GM23338 (cell line): Measurements from ENCODE around the gene MYH14. TPM values are rescaled to one million over a fixed set of nuclear protein-coding genes. Genes with fewer than 3 reads are reported as not detected.

Experiments used
- ATAC-seq: fragments of 200-7000 bp; cut with Tn5 transposase; 3 replicates; pipeline ENCODE4 v1.9.1; 2020
- DNase-seq: peaks from one replicate; pipeline ENCODE4 v3.0.0-alpha.2; 2015; ENCODE audit warnings: low spot score
- H2AFZ ChIP-seq: fragments of 200-600 bp; sonication (generic); 2 replicates; pipeline ENCODE4 v1.8.0; 2016; ENCODE audit warnings: antibody characterized with exemption, mild to moderate bottlenecking, moderate library complexity
- H3F3A ChIP-seq: fragments of 200-600 bp; sonication (generic); replicated peaks from 2 replicates; pipeline ENCODE4 v1.8.0; 2017; ENCODE audit warnings: antibody characterized with exemption, mixed run types, low read depth
- H3K27ac ChIP-seq: fragments of 200-600 bp; sonication (generic); 2 replicates; pipeline ENCODE4 v1.6.1; 2016; ENCODE audit warnings: low read depth
- H3K27me3 ChIP-seq: fragments of 200-600 bp; sonication (generic); 2 replicates; pipeline ENCODE4 v1.8.0; 2016; ENCODE audit warnings: mild to moderate bottlenecking, mixed run types, moderate library complexity; ENCODE audit not compliant: insufficient read depth
- H3K36me3 ChIP-seq: fragments of 200-600 bp; sonication (generic); 2 replicates; pipeline ENCODE4 v1.8.0; 2016; ENCODE audit warnings: mild to moderate bottlenecking; ENCODE audit not compliant: insufficient read depth
- H3K4me1 ChIP-seq: fragments of 200-600 bp; sonication (generic); 2 replicates; pipeline ENCODE4 v1.8.0; 2016; ENCODE audit warnings: mild to moderate bottlenecking, moderate library complexity; ENCODE audit not compliant: insufficient read depth
- H3K4me2 ChIP-seq: fragments of 200-600 bp; sonication (generic); 2 replicates; pipeline ENCODE4 v1.7.1; 2017; ENCODE audit warnings: mixed run types
- H3K4me3 ChIP-seq: fragments of 200-600 bp; sonication (generic); 2 replicates; pipeline ENCODE4 v1.6.1; 2016; ENCODE audit warnings: mixed run types
- H3K79me2 ChIP-seq: fragments of 200-600 bp; sonication (generic); replicated peaks from 2 replicates; pipeline ENCODE4 v1.8.0; 2017; ENCODE audit warnings: mild to moderate bottlenecking; ENCODE audit not compliant: insufficient read depth
- H3K9me2 ChIP-seq: fragments of 200-600 bp; sonication (generic); 2 replicates; pipeline ENCODE4 v1.8.0; 2017; ENCODE audit not compliant: insufficient read depth
- H4K20me1 ChIP-seq: fragments of 200-600 bp; sonication (generic); replicated peaks from 2 replicates; pipeline ENCODE4 v1.8.0; 2017; ENCODE audit warnings: mild to moderate bottlenecking; ENCODE audit not compliant: insufficient read depth
- H3K27ac Mint-ChIP-seq: 2 replicates; pipeline ENCODE4 v1.8.0; 2020; ENCODE audit warnings: inconsistent platforms, mild to moderate bottlenecking, moderate library complexity, mixed read lengths
- H3K27me3 Mint-ChIP-seq: 3 replicates; pipeline ENCODE4 v1.8.0; 2022; ENCODE audit warnings: low read depth, mild to moderate bottlenecking, moderate library complexity, mixed read lengths, inconsistent platforms; ENCODE audit not compliant: insufficient read depth, poor library complexity
- H3K36me3 Mint-ChIP-seq: 3 replicates; pipeline ENCODE4 v1.8.0; 2021; ENCODE audit warnings: low read depth, mild to moderate bottlenecking, inconsistent platforms, moderate library complexity, mixed read lengths
- H3K4me1 Mint-ChIP-seq: 3 replicates; pipeline ENCODE4 v1.8.0; 2020; ENCODE audit warnings: mild to moderate bottlenecking, inconsistent platforms, mixed read lengths
- H3K4me3 Mint-ChIP-seq: 3 replicates; pipeline ENCODE4 v1.8.0; 2021; ENCODE audit warnings: moderate library complexity, mild to moderate bottlenecking, inconsistent platforms, mixed read lengths
- H3K9me3 Mint-ChIP-seq: 3 replicates; pipeline ENCODE4 v1.8.0; 2020; ENCODE audit warnings: moderate library complexity, mild to moderate bottlenecking, inconsistent platforms, mixed read lengths
- CREB1 ChIP-seq: fragments of 250-450 bp; sonication (Bioruptor Pico); IDR thresholded peaks from 2 replicates; pipeline ENCODE4 v1.5.0; 2020; ENCODE audit warnings: low read depth, mild to moderate bottlenecking, moderate library complexity
- EZH2 ChIP-seq: fragments of 200-600 bp; sonication (generic); IDR thresholded peaks from one replicate; pipeline ENCODE4 v1.8.0; 2017; ENCODE audit warnings: antibody characterized with exemption, mild to moderate bottlenecking, low read depth; ENCODE audit not compliant: unreplicated experiment
- EZH2phosphoT487 ChIP-seq: fragments of 200-600 bp; sonication (generic); IDR thresholded peaks from one replicate; pipeline ENCODE4 v1.8.1; 2018; ENCODE audit warnings: antibody characterized with exemption; ENCODE audit not compliant: unreplicated experiment
- JUNB ChIP-seq: IDR thresholded peaks from one replicate; pipeline ENCODE4 v1.6.1; 2016; ENCODE audit warnings: antibody characterized with exemption; ENCODE audit not compliant: unreplicated experiment
- NANOG ChIP-seq: IDR thresholded peaks from 2 replicates; pipeline ENCODE4 v1.6.1; 2016; ENCODE audit warnings: antibody characterized with exemption, borderline replicate concordance
- POLR2AphosphoS5 ChIP-seq: IDR thresholded peaks from 2 replicates; pipeline ENCODE4 v1.6.1; 2016; ENCODE audit warnings: antibody characterized with exemption, low read depth
- ZNF114 ChIP-seq: fragments of 250-450 bp; sonication (Bioruptor Pico); IDR thresholded peaks from 2 replicates; pipeline ENCODE4 v1.5.0; 2020; ENCODE audit warnings: mild to moderate bottlenecking, moderate library complexity
- ZNF331 ChIP-seq: fragments of 250-450 bp; sonication (Bioruptor Pico); IDR thresholded peaks from 2 replicates; pipeline ENCODE4 v1.5.0; 2020; ENCODE audit warnings: low read depth, mild to moderate bottlenecking, moderate library complexity
- ZNF462 ChIP-seq: fragments of 250-450 bp; sonication (Bioruptor Pico); IDR thresholded peaks from 2 replicates; pipeline ENCODE4 v1.5.0; 2020; ENCODE audit warnings: mild to moderate bottlenecking, moderate library complexity
- polyA plus RNA-seq: library from polyadenylated mRNA; unstranded; fragments of >200 nt; fragmentation: Nextera tagmentation; extraction: Ambion mirVana; gene quantifications from 2 replicates; pipeline ENCODE4 v1.2.1, GENCODE V29; 2016
- total RNA-seq: library from RNA; depleted of rRNA; stranded (reverse); fragments of >200 nt; shearing (Covaris generic); gene quantifications from 2 replicates; pipeline ENCODE4 v1.2.3, GENCODE V29; 2014

Gene MYH14
- total and polyA plus RNA-seq, 2 experiments from 2014 or later, result 25.5 to 27.5 TPM

GRCh38 chr19:50215820-50216219 lies 12.4 kb downstream of the MYH14 start (continued):
- TF ChIP-seq ZNF462 (CRISPR knock-in tag), result no peak
- TF ChIP-seq JUNB, result no peak
- no peak for TF ChIP-seq ZNF114 (CRISPR knock-in tag)
- TF ChIP-seq CREB1 (CRISPR knock-in tag), result no peak
- no peak for TF ChIP-seq NANOG
- TF ChIP-seq POLR2AphosphoS5, result no peak
- no peak for TF ChIP-seq EZH2
- TF ChIP-seq ZNF331, result no peak

- Histone ChIP-seq H3K27ac (no peak overlapping the region), H3F3A (no peaks in the 10 kb centered on the region), H2AFZ (no peak overlapping the region), H3K9me2 (no peaks in the 10 kb centered on the region), H3K36me3 (no peaks in the 10 kb centered on the region), H3K4me2 (no peak overlapping the region), H3K79me2 (no peaks in the 10 kb centered on the region), H3K27me3 (no peaks in the 10 kb centered on the region), H4K20me1 (no peaks in the 10 kb centered on the region; the same call in 1 of the 2 replicates), H3K4me3 (no peak overlapping the region), H3K4me1 (no peaks in the 10 kb centered on the region)
- ATAC-seq (no peak), DNase-seq (no peak)
- H3K4me1 Mint-ChIP-seq, result no peaks in the 10 kb centered on the region
- no peak overlapping the region for H3K27ac Mint-ChIP-seq
- H3K36me3 Mint-ChIP-seq, result peaks cover 27% of the 10 kb centered on the region
- H3K4me3 Mint-ChIP-seq, result no peak overlapping the region
- TF ChIP-seq EZH2phosphoT487, result no peak
- peaks cover 2% of the 10 kb centered on the region for H3K27me3 Mint-ChIP-seq
- H3K9me3 Mint-ChIP-seq, result peaks cover 85% of the 10 kb centered on the region
These were observed 17.7 kb downstream of the MYH14 start for GRCh38 chr19:50221087-50221486.
